ENCODE results near the gene INPP5F.
"Not testable (repeated sequence)": the region's sequence is repeated elsewhere in the genome, so short reads cannot be mapped to it uniquely, and the experiment has no call there.

INPP5F gene

DNA sequence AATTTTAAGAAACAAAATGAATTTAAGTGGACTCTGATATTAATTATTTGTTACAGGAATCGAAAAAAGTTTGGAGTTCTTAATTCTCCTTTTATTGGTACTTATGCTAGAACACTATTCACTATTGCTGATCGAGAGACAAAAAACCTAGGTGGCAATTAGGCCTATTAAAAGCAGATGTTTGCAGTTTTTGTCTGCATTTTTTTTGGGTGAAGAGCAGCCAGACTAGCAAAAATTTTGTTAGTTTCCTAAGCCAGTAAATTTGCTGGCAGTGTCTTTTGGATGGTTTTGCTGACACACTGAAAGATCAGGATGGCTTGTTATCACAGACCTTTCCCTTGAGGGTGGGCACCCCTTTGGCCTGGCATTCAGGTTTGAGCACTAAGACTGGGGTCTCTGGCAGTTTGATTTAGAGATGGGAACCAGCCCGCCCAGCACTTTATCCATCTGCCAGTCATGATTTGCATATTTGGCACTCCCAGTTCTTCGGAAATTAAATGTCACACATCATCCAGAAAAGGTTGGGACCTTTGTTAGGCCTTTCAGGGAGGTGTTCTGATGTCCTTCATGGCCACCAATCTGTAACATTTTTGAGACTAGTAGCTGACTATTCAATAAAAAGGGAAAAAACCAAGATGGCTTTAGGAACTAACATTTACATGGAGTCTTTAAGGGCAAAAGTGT lies 57.3 kb downstream of the INPP5F start:
- DNase-seq (ENCODE audit: extremely low read depth, low read depth) = no peak
- no peak overlapping the region for H3K4me3 ChIP-seq (replicated peaks; ENCODE audit: low read depth, low read length)
- TF ChIP-seq, protein P1, sequence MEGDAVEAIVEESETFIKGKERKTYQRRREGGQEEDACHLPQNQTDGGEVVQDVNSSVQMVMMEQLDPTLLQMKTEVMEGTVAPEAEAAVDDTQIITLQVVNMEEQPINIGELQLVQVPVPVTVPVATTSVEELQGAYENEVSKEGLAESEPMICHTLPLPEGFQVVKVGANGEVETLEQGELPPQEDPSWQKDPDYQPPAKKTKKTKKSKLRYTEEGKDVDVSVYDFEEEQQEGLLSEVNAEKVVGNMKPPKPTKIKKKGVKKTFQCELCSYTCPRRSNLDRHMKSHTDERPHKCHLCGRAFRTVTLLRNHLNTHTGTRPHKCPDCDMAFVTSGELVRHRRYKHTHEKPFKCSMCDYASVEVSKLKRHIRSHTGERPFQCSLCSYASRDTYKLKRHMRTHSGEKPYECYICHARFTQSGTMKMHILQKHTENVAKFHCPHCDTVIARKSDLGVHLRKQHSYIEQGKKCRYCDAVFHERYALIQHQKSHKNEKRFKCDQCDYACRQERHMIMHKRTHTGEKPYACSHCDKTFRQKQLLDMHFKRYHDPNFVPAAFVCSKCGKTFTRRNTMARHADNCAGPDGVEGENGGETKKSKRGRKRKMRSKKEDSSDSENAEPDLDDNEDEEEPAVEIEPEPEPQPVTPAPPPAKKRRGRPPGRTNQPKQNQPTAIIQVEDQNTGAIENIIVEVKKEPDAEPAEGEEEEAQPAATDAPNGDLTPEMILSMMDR (IDR thresholded peaks at IDR 0.05; ENCODE audit: low read depth, low read length, missing control alignments) = no peak

DNA sequence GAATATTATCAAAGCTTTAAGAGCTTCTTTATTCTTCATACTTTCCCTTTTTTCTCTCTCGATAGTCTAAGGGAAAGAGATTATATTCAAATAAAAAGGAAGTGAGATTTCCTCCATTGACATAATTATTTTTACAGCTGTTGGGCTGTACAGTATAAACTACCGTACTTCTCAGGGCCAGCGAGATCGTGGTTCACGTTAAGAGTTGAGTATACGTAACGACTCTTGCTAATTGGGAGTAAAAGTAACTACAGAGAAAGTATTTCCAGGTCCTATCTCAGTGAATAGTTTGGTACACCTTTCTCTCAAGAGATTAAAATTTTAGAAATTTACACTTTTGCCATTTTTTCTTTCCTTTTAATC lies 57.8 kb downstream of the INPP5F start:
- no peak for DNase-seq (ENCODE audit: extremely low read depth, low read depth)
- no peak overlapping the region for H3K4me3 ChIP-seq (replicated peaks; ENCODE audit: low read depth, low read length)
- TF ChIP-seq, protein P1 (IDR thresholded peaks at IDR 0.05; ENCODE audit: low read depth, low read length, missing control alignments) = no peak

DNA sequence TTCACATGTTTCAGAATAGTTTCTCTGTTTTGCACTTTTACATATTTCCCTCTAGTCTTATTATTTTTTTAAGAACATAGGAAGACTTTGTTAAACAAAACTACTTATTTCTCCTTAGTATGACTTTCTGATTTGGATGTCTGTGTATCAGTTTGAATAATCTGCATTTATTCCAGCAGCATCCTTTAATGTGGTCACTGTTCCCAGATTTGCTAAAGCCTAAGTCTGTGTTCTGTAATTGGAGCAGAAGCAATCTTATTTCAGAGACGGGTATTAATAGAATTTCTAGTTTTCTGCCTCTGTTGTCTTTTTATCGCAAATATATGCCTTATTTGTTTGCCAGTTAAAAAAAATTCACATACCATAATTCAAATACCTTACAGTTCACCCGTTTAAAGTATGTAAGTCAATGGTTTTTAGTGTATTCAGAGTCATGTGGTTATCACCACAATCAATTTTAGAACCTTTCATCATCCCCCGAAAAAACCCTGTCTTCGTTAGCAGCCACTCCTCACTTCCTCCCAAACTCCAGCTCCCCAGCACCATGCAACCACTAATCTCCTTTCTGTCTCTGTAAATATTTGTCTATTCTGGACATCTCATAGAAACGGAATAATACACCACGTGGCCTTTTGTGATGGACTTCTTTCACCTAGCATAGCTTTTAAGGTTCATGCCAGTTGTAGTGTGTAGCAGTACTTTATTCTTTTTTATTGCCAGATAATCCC lies 58.7 kb downstream of the INPP5F start:
- H3K4me3 ChIP-seq (replicated peaks; ENCODE audit: low read depth, low read length) = no peak overlapping the region
- DNase-seq (ENCODE audit: extremely low read depth, low read depth) = no peak
- TF ChIP-seq, protein P1 (IDR thresholded peaks at IDR 0.05; ENCODE audit: low read depth, low read length, missing control alignments) = no peak

DNA sequence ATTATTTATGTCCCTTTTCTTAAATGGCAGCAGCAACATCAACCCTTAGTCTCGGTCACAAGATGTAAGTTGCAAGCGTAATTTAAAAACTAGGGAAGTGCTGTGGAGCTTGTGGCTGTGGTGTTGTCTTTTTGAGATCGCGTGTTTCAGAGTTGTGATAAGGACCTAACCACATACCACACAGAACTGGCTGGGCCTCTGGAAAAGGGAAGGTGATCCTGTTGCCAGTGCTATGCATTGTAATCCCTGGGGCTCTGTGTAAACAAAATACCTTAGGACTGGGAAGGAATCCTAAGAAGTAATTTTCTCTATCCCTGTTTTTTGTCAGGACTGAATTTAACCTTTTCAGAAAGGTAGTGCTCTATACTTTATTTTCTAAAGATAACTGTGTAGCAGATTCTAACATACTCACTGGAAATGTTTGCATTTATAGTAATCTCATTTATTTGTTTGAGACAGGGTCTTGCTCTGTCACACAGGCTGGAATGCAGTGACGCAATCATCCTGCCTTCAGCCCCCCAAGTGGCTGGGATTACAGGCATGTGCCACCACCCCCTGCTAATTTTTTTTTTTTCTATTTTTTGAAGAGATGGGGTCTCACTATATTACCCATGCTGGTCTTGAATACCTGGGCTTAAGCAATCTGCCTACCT lies 60.4 kb downstream of the INPP5F start:
- no peak for DNase-seq (ENCODE audit: extremely low read depth, low read depth)
- TF ChIP-seq, protein P1 (IDR thresholded peaks at IDR 0.05; ENCODE audit: low read depth, low read length, missing control alignments) = no peak
- no peak overlapping the region for H3K4me3 ChIP-seq (replicated peaks; ENCODE audit: low read depth, low read length)

DNA sequence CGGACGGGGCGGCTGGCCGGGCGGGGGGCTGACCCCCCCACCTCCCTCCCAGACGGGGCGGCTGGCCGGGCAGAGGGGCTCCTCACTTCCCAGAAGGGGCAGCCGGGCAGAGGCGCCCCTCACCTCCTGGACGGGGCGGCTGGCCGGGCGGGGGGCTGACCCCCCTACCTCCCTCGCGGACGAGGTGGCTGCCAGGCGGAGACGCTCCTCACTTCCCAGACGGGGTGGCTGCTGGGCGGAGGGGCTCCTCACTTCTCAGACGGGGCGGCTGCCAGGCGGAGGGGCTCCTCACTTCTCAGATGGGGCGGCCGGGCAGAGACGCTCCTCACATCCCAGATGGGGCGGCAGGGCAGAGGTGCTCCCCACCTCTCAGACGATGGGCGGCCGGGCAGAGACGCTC lies 69.3 kb downstream of the INPP5F start:
- not testable (repeated sequence) for H3K4me3 ChIP-seq (replicated peaks; ENCODE audit: low read depth, low read length); DNase-seq (ENCODE audit: extremely low read depth, low read depth)

DNA sequence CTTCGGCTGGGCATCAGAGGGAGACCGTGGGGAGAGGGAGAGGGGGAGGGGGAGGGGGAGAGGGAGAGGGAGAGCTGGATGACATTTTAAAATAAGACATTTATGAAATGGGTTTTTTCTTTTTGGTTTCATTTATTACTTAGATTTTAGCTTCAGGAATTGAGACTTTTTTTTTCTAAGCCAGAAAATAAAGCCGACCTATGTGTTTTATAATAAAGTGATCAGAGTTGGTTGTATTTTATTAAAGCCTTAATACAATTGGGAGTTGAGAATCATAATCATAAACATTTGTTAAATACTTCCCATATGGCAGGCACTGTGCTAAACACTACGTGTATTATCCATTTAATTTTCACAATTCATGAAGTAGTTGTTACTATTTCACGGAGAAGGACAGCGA lies 70.2 kb downstream of the INPP5F start:
- TF ChIP-seq, protein P1 (IDR thresholded peaks at IDR 0.05; ENCODE audit: low read depth, low read length, missing control alignments) = no peak
- H3K4me3 ChIP-seq (replicated peaks; ENCODE audit: low read depth, low read length) = no peak overlapping the region
- DNase-seq (ENCODE audit: extremely low read depth, low read depth) = no peak

DNA sequence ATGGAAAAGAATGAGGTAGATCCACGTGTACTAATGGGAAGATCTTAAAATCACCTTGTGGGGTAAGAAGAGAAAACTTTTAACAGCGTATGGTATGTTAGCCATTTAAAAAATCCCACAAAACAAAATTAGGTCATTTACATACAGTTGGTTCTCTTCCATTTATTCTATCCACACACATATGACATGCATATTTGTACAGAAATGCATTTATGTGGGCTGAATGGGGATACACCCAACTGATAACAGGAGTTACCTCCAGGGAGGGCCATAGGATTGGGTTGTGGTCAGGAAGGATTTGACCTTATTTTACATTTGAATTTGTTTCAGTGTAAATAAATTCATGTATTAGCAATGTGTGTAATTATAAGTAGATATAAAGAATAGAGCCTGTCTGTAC lies 75.3 kb downstream of the INPP5F start:
- no peak overlapping the region for H3K4me3 ChIP-seq (replicated peaks; ENCODE audit: low read depth, low read length)
- TF ChIP-seq, protein P1 (IDR thresholded peaks at IDR 0.05; ENCODE audit: low read depth, low read length, missing control alignments) = no peak
- DNase-seq (ENCODE audit: extremely low read depth, low read depth) = no peak

Measured in HFF-Myc (cell line).